OCI-LY3 (cell line): ENCODE measurements around the gene UFSP1.

ENCODE experiments used
- EZH2phosphoT487 ChIP-seq: fragments of 200-600 bp; shearing (Covaris generic); IDR thresholded peaks from 2 replicates; pipeline ENCODE4 v1.6.1; 2018; ENCODE audit warnings: antibody characterized with exemption, mixed run types, low read depth
- TF ChIP-seq, protein P1 (sequence below): fragments of 200-600, 300-600 bp; sonication (generic); IDR thresholded peaks from 2 replicates; pipeline ENCODE4 v1.5.1; 2014; ENCODE audit warnings: antibody characterized with exemption, low read length, low read depth

DNA sequence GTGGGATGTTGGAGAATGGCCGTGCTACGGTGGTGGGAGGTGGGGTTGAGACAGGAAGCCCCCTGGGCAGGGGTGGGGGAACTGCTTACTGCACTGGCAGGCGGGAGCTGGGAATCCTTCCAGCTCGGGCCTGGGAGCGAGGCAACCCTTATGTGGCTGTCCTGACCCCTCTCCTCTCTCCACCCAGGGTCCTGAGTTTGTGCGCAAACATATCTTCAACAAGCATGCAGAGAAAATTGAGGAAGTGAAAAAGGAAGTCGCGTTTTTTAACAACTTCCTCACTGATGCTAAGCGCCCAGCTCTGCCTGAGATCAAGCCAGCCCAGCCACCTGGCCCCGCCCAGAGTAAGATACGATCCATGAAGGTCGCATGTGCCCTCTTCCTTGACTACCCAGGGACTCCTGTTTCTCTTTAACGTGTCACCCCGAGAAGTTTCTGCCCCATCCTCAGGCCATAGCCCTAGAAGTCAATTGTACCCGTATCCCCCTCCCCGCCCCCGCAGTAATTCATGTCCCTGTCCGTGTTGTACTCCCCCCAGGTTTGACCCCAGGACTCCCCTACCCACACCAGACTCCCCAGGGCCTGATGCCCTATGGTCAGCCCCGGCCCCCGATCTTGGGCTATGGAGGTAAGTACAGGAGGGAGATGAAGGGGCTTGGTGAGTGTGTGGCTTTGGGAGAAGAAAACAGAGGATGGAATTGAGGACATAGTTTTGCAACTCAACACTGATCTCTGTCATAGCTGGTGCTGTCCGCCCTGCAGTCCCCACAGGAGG, 1.8 kb downstream of the UFSP1 start:
- TF ChIP-seq, protein P1, sequence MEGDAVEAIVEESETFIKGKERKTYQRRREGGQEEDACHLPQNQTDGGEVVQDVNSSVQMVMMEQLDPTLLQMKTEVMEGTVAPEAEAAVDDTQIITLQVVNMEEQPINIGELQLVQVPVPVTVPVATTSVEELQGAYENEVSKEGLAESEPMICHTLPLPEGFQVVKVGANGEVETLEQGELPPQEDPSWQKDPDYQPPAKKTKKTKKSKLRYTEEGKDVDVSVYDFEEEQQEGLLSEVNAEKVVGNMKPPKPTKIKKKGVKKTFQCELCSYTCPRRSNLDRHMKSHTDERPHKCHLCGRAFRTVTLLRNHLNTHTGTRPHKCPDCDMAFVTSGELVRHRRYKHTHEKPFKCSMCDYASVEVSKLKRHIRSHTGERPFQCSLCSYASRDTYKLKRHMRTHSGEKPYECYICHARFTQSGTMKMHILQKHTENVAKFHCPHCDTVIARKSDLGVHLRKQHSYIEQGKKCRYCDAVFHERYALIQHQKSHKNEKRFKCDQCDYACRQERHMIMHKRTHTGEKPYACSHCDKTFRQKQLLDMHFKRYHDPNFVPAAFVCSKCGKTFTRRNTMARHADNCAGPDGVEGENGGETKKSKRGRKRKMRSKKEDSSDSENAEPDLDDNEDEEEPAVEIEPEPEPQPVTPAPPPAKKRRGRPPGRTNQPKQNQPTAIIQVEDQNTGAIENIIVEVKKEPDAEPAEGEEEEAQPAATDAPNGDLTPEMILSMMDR, result no peak
- no peak for TF ChIP-seq EZH2phosphoT487
